Esophagus mucosa (tissue), 1 donor: Measurements from ENCODE around the gene MINDY4. TPM values are rescaled to one million over a fixed set of nuclear protein-coding genes. Genes with fewer than 3 reads are reported as not detected.

Experiments used
- ATAC-seq: fragments of 200-7000 bp; cut with Tn5 transposase; one replicate; pipeline ENCODE4 v1.9.1; 2020
- total RNA-seq: library from RNA; stranded (reverse); gene quantifications from one replicate; pipeline ENCODE4 v1.2.4, GENCODE V29; 2023
- donor health status: DM: yes; HTN: yes; CAD: no.

Gene MINDY4
- total RNA-seq, 1 donor from 2014 or later = 2.4 TPM

- no peak for ATAC-seq
Measured at GRCh38 chr7:30743371-30744074, 27.7 kb upstream of the MINDY4 start.

GRCh38 chr7:30744075-30744417, 27.2 kb upstream of the MINDY4 start:
- ATAC-seq = no peak

GRCh38 chr7:30745261-30745941, 25.8 kb upstream of the MINDY4 start:
- ATAC-seq = no peak

GRCh38 chr7:30750010-30750409, 21.2 kb upstream of the MINDY4 start:
- ATAC-seq = no peak

- peak; percentile 31 for ATAC-seq
Measured at GRCh38 chr7:30750683-30751650, 20.2 kb upstream of the MINDY4 start.

- no peak for ATAC-seq
Measured at GRCh38 chr7:30751696-30752273, 19.4 kb upstream of the MINDY4 start, which contains the start of gene INMT. INMT (plus strand) TSS chr7:30752135; CDS start chr7:30752151, 16 bp downstream.

- no peak for ATAC-seq
Measured at GRCh38 chr7:30752484-30752883, 18.7 kb upstream of the MINDY4 start.

- no peak for ATAC-seq
Measured at GRCh38 chr7:30752979-30753378, 18.2 kb upstream of the MINDY4 start.

- ATAC-seq = no peak
Measured at GRCh38 chr7:30754315-30754877, 16.8 kb upstream of the MINDY4 start.

- ATAC-seq = no peak
Measured at GRCh38 chr7:30755384-30756154, 15.6 kb upstream of the MINDY4 start.

- ATAC-seq = no peak
Measured at GRCh38 chr7:30757342-30757692, 13.9 kb upstream of the MINDY4 start.

- ATAC-seq = no peak
Measured at GRCh38 chr7:30760514-30761213, 10.6 kb upstream of the MINDY4 start.

GRCh38 chr7:30761214-30762156, 9.7 kb upstream of the MINDY4 start:
- no peak for ATAC-seq

GRCh38 chr7:30764030-30764975, 6.9 kb upstream of the MINDY4 start:
- no peak for ATAC-seq

- ATAC-seq = no peak
Measured at GRCh38 chr7:30765408-30765807, 5.8 kb upstream of the MINDY4 start.

- no peak for ATAC-seq
Measured at GRCh38 chr7:30770845-30771173, 408 bp upstream of the MINDY4 start.

- no peak for ATAC-seq
Measured at GRCh38 chr7:30771880-30772425, 736 bp downstream of the MINDY4 start.

GRCh38 chr7:30772984-30773383, 1.8 kb downstream of the MINDY4 start:
- ATAC-seq = no peak
